Bronchial smooth muscle cell (primary cell): ENCODE data around the gene GNG3. TPM values are rescaled to one million over a fixed set of nuclear protein-coding genes. Genes with fewer than 3 reads are reported as not detected.

Experiments
- total RNA-seq: library from RNA; depleted of rRNA; stranded (reverse); fragments of >200 nt; gene quantifications from 2 replicates; pipeline ENCODE4 v1.2.1, GENCODE V29; 2014

The GNG3 gene
- total RNA-seq, result not detected in 2 replicates

DNA sequence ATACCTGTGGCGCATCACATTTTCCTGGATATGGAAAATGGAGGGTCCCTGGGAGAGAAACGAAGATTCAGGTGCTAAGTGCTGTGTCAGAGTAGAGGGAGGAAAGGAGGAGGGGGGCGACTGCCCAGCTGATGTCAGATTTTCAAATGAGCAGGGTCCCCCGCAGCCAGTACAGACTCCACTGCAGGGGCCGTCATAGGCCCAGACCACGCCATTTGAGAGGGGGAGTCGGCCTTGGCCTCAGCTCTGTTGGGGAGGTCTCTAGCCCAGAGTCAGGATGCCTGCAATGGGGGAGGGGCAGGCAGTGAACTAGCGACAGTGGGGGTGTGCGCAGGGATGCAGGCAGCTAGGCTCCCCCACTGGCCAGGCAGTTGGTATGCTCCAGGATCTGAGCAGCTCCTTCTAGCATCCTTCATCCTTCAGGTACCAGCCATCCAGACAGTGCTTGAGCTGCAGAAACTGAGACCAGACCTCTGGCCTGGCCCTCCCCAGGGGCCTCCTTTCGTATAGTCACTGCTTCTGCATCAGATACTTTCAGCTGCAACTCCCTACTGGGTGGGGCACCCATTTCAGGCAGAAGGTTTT, at the start of gene GNG3, which contains the start of gene BSCL2:
Gene GNG3 (plus strand): TSS at position 400 of the 585 bp plus-strand sequence. CDS start 620 bp downstream, outside the sequence.
Gene BSCL2 (minus strand): TSS at position 148 of the 585 bp plus-strand sequence. CDS start 229 bp downstream, outside the sequence.

DNA sequence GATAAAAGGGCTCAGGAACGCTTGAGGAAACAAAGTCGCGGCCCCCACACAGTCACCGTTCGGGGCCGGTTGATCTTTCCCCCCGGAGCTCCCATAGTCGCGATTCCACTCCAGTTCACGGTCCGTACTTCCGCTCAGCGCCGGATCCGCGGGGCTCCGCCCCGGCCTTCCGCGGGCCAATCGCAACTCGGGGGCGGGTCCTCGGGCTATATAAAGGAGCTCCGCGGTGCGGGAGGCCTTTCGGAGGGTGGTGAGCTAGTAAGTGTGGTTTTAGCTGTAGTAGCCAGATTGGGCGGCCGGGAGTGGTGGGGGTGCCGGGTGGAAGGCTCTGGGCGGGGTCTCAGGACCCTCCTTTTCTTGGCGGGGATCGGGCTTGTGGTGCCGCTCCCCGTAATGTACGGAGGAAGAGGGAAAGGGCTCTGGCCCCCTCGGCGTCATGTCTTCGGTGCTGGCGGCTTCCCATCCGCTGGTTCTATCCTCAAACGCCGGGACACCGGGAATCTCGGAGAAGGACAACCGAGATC, 42.3 kb upstream of the GNG3 start, which contains the start of the genes C11orf98 and CSKMT:
Gene C11orf98 (minus strand): TSS at position 136 of the 524 bp plus-strand sequence. CDS start 41 bp downstream, at position 95.
Gene CSKMT (plus strand): TSS at position 238 of the 524 bp plus-strand sequence. CDS start 568 bp downstream, outside the sequence.

DNA sequence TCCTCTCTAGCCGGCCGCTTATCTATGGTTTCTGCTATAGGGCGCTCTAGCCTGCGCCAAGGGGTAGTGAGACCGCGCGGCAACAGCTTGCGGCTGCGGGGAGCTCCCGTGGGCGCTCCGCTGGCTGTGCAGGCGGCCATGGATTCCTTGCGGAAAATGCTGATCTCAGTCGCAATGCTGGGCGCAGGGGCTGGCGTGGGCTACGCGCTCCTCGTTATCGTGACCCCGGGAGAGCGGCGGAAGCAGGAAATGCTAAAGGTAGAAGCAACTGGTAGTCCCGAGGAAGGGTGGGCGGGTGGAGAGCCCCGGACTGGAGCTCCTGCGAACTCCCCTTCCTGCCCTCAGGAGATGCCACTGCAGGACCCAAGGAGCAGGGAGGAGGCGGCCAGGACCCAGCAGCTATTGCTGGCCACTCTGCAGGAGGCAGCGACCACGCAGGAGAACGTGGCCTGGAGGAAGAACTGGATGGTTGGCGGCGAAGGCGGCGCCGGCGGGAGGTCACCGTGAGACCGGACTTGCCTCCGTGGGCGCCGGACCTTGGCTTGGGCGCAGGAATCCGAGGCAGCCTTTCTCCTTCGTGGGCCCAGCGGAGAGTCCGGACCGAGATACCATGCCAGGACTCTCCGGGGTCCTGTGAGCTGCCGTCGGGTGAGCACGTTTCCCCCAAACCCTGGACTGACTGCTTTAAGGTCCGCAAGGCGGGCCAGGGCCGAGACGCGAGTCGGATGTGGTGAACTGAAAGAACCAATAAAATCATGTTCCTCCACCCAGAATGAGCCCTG, 35.7 kb upstream of the GNG3 start, which contains the start of the genes LBHD1 and UQCC3:
Gene LBHD1 (minus strand): TSS at position 660 of the 782 bp plus-strand sequence. CDS start 2,236 bp downstream, outside the sequence.
Gene UQCC3 (plus strand): TSS at position 66 of the 782 bp plus-strand sequence. CDS start 73 bp downstream, at position 139.

DNA sequence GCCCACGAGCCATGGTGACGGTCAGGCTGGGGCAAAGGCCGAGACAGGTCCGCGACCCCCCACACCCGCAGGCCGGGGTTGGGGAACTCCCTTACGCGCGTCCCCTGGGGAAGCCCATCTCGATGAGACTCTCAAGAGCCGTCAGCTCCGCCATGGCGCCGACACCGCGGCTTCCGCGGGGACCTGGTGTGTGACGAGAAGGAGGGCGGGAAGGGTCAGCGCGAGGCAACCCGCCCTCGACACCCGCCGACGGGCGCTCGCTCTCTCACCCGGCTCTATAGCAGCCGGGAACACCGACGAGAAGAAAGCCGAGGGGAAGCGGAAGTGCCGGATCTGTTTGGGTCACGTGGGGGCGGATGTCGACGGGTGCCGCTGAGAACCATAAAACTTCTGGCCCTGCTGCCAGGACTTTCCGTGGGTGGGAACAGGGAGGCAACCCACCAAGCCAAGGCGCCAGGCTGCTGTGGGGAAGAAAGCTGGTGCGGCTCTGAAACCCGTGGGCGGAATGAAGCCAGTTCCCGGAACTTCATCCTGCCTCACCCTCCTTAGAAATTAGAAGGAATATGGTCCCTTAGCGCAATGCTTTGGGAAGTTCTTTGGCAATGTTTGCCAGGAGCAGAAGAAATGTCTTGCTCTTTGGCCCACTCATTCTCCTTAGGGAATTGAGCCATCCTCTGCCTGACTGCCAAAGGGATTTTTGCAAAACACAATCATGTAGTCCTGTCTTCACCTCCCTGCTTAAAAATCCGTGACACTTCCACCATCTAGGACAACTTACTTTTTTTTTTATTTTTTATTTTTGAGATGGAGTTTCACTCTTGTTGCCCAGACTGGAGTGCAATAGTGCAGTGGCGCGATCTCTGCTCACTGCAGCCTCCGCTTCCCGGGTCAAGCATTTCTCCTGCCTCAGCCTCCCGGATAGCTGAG, 28.4 kb upstream of the GNG3 start, which contains the start of gene UBXN1:
Gene UBXN1 (minus strand): TSS at position 304 of the 927 bp plus-strand sequence. CDS start 150 bp downstream, at position 154.

DNA sequence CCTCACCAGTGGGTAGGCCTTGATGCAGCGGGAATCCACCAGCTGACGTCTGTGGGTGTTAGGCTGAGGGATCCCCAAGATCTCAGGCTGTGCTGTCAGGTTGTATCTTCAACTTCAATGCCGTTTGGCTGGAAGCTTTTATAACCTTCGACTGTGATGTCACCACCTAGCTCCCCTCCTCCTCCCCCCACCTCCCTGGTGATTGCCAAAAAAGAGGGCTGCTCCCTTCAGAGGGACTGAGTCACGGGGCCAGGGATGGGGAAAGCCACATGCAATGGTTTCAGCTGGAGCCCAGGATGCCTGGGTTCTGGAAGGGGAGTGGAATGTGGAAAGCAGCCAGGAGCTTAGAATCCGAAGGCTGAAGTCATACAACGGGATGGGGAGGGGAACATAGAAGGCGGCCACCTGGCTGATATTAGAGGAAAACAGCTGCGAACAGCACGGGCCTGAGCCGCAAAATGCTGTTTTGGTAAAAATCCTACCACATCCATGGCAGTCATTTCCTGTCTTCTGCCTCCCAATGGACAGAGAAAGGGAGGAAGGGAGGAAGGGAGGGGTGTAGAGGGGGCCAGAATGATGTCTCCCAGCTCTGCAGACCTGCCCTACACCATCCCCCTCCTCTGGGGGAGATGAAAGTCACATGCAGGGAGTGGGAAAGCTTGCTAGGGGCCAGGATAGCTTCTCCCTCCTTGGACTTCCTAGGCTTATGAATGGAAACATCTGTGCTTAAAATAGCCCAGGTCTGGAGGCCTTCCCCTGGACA, 17.9 kb upstream of the GNG3 start, which contains the start of gene LRRN4CL:
Gene LRRN4CL (minus strand): TSS at position 110 of the 763 bp plus-strand sequence. CDS start 1,022 bp downstream, outside the sequence.

DNA sequence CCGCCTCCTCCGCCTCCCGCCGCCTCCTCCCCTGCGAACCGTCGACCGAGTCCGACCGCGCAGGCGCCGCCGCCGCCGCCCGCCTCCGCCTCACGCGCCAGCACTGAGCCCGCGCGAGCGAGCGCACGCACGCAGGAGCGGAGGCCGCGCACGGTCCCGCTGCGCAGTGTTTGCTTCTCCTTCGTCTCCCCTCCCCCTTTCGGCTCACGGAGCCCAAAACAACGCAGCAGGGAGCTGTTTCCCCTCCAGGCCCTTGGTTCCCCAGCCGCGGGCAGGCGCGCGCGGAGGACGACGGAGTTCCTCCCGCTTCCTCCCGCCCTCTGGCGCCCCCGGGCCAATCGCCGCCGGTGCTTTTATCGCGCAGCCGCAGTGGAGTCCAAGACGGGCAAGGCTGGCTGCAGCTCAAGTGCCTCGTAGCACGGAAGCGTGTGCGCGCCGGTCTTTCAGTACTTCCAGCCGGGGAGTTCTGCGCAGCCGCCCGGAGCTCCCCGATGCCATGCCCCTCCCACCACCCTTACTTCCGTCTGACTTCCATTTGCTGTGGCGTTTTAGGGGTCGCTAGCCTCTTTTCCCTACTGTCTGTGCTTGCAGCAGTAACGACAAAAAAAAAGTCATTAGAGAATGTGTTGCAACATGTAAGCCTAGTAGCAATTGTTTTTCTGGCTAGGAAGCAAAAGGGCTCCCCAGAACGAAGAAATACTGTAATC, 19.8 kb downstream of the GNG3 start, which contains the start of gene HNRNPUL2:
Gene HNRNPUL2 (minus strand): TSS at position 293 of the 707 bp plus-strand sequence. CDS start 301 bp downstream, outside the sequence.

DNA sequence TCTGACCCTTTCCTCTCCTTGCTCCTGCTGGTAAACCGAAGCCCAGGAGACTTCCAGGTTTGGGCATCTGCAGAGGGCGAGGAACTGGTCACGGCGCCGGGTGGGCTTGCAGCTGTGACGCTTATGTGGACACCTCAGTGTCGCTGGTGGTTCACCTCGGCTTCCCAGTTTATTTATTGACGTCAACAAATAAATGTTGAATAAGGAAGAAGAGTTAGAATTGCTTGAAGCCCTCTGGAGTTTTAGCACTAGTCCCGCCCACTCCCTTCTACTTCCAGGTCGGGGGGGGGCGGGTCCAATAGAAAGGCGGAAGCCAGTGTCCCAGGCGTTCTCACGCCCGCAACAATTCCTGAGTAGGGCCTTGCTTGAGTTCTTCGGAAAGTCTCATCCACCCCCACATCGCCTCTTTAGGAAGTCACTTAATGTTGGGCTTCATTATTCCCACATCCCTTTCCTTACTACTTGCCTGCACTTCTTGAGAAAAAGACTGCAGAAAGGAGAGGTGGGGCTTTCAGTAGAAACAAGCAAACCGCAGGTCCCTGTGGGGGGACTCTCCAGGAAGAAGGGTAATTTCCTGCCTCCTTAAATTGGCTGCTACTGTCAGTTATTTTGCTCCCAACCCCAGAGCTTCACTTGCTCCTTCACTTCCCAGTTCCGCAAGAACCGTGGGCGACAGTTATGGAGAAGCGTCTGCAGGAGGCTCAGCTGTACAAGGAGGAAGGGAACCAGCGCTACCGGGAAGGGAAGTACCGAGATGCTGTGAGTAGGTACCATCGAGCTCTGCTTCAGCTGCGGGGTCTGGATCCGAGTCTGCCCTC, 20.9 kb downstream of the GNG3 start, which contains the start of gene TTC9C:
Gene TTC9C (plus strand): TSS at position 316 of the 818 bp plus-strand sequence. CDS start 363 bp downstream, at position 679.

DNA sequence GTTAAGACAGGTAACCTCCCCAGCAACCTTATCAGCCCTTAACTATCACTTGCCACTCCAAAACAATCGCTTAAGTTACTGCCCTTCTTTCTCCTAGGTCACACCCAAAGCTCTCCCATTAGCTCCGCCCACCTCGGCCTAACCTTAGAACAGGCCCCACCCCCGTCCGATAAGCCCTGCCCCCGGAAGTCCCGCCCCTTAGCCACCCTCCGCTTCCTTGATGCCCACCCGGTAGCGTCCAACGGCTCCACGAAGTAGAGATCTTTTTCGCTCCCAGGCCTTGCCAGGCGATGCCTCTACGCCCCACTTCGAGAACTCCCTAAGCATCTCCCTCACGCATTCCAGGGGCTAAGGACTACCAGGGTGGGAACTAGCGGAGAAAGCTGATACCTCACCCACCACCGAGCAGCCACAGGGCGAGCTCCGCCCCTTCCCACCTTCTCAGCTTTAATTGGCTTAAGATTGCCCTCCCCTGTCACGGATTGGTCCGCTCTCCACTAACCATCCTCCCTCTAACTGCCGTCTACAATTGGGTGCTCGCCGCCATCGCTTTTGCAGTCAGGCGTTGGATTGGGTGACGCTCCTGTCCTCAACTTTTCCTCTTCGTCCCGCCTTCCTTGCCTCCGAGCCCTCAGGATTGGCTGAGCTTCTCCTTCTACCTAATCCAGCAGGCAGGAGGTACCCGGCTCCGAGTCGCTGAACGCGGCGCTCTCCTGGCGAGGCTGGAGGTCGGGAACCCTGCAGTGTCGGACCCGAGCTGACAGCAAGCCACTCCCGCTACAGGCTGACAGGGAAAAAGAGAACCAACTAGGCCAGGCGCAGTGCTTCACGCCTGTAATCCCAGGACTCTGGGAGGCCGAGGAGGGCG, 46.5 kb downstream of the GNG3 start, which contains the start of gene ZBTB3:
Gene ZBTB3 (minus strand): TSS at position 425 of the 868 bp plus-strand sequence. CDS start 496 bp downstream, outside the sequence.

Other genes with a start within 250 kb of the GNG3 start
- 361 and 516 TPM in 2 replicates for gene AHNAK, start 160.9 kb upstream of the GNG3 start, total RNA-seq
- 1,318 and 1,601 TPM in 2 replicates for gene EEF1G, start 133.8 kb upstream of the GNG3 start, total RNA-seq
- 5.6 and 5.8 TPM in 2 replicates for gene TUT1, start 116.2 kb upstream of the GNG3 start, total RNA-seq
- gene MTA2, start 105.8 kb upstream of the GNG3 start, total RNA-seq, result 88.4 and 96.0 TPM in 2 replicates
- 17.5 and 17.8 TPM in 2 replicates for gene EML3, start 94.9 kb upstream of the GNG3 start, total RNA-seq
- 3.9 and 10.4 TPM in 2 replicates for gene ROM1, start 94.4 kb upstream of the GNG3 start, total RNA-seq
- gene B3GAT3, start 85.7 kb upstream of the GNG3 start, total RNA-seq, result 16.7 and 22.1 TPM in 2 replicates
- 218 and 268 TPM in 2 replicates for gene GANAB, start 61.1 kb upstream of the GNG3 start, total RNA-seq
- 13.4 and 15.6 TPM in 2 replicates for gene INTS5, start 54.4 kb upstream of the GNG3 start, total RNA-seq
- 21.0 and 29.3 TPM in 2 replicates for gene C11orf98, start 42.5 kb upstream of the GNG3 start, total RNA-seq
- gene CSKMT, start 42.4 kb upstream of the GNG3 start, total RNA-seq, result 8.7 and 9.6 TPM in 2 replicates
- gene UQCC3, start 36.0 kb upstream of the GNG3 start, total RNA-seq, result 10.4 and 13.1 TPM in 2 replicates
- 2.7 TPM in 2 replicates for gene LBHD1, start 35.4 kb upstream of the GNG3 start, total RNA-seq
- gene UBXN1, start 28.6 kb upstream of the GNG3 start, total RNA-seq, result 201 and 302 TPM in 2 replicates
- gene LRRN4CL, start 18.1 kb upstream of the GNG3 start, total RNA-seq, result 29.8 and 36.9 TPM in 2 replicates
- gene BSCL2, start 252 bp upstream of the GNG3 start, total RNA-seq, result 43.8 and 52.2 TPM in 2 replicates
- gene HNRNPUL2, start 19.8 kb downstream of the GNG3 start, total RNA-seq, result 10.8 and 13.2 TPM in 2 replicates
- 30.4 and 36.1 TPM in 2 replicates for gene TTC9C, start 20.8 kb downstream of the GNG3 start, total RNA-seq
- gene ZBTB3, start 46.5 kb downstream of the GNG3 start, total RNA-seq, result 9.5 and 12.5 TPM in 2 replicates
- gene POLR2G, start 53.9 kb downstream of the GNG3 start, total RNA-seq, result 77.7 and 93.2 TPM in 2 replicates
- 22.2 and 28.9 TPM in 2 replicates for gene TAF6L, start 63.7 kb downstream of the GNG3 start, total RNA-seq
- gene TMEM179B, start 79.7 kb downstream of the GNG3 start, total RNA-seq, result 19.1 and 23.2 TPM in 2 replicates
- gene TMEM223, start 84.3 kb downstream of the GNG3 start, total RNA-seq, result 10.7 and 10.9 TPM in 2 replicates
- gene NXF1, start 97.8 kb downstream of the GNG3 start, total RNA-seq, result 15.4 and 21.0 TPM in 2 replicates
- gene STX5, start 124.4 kb downstream of the GNG3 start, total RNA-seq, result 42.6 and 50.5 TPM in 2 replicates
- not detected in 2 replicates for gene TEX54, start 125.2 kb downstream of the GNG3 start, total RNA-seq
- gene WDR74, start 131.9 kb downstream of the GNG3 start, total RNA-seq, result 54.7 and 67.1 TPM in 2 replicates
- gene SLC3A2, start 173.2 kb downstream of the GNG3 start, total RNA-seq, result 174 and 240 TPM in 2 replicates
- 0.09 TPM in 1 of 2 replicates, not detected in the other for gene CHRM1, start 213.7 kb downstream of the GNG3 start, total RNA-seq